GM12874 (cell line): Measurements from ENCODE around the gene ADCK2.

ENCODE experiments used
- CTCF ChIP-seq: IDR thresholded peaks from 2 replicates; pipeline ENCODE4 v1.5.1; 2011; ENCODE audit warnings: low read depth, mild to moderate bottlenecking, control low read depth, low read length, moderate library complexity; ENCODE audit not compliant: insufficient read depth

Gene ADCK2

GRCh38 chr7:140734729-140735128 is 62.0 kb downstream of the ADCK2 start:
- TF ChIP-seq CTCF, result no peak

GRCh38 chr7:140738280-140738679 is 65.5 kb downstream of the ADCK2 start:
- TF ChIP-seq CTCF, result no peak

GRCh38 chr7:140744005-140744404 is 71.3 kb downstream of the ADCK2 start:
- no peak for TF ChIP-seq CTCF
